Endothelial cell of umbilical vein (primary cell): Measurements from ENCODE around the gene SVIL. TPM values are rescaled to one million over a fixed set of nuclear protein-coding genes. Genes with fewer than 3 reads are reported as not detected.

Experiments used
- BruUV-seq: library from RNA; stranded (reverse); fragments of 400-500 nt; replicated peaks from 2 replicates; lab custom pipeline; 2021; lab: Mats Ljungman, UMichigan
- CTCF ChIA-PET: fragments of 300-600, 350-600 bp; sonication (Branson Sonifier 250); formaldehyde crosslinking; loops from one replicate; lab custom pipeline; 2021; ENCODE audit warnings: antibody characterized with exemption, inconsistent platforms; lab: Charles Lee
- POLR2A ChIA-PET: fragments of 300-600, 350-600 bp; sonication (Branson Sonifier 250); formaldehyde crosslinking; loops from one replicate; lab custom pipeline; 2021; ENCODE audit warnings: antibody characterized with exemption, inconsistent platforms; lab: Charles Lee
- DNase-seq: peaks from one replicate; pipeline ENCODE4 v3.0.0-alpha.2; 2011; ENCODE audit warnings: low read depth, low spot score
- FAIRE-seq: peaks from 2 replicates; lab custom pipeline; 2011; peaks lifted over from hg19 to GRCh38; lab: Jason Lieb, UNC
- H2AFZ ChIP-seq: 2 replicates; pipeline ENCODE4 v1.6.0; 2012; ENCODE audit warnings: low read depth, low read length, control low read depth, inconsistent platforms
- H3K27ac ChIP-seq: 2 replicates; pipeline ENCODE4 v1.5.1; 2011; ENCODE audit warnings: low read depth, mild to moderate bottlenecking, control low read depth, low read length, moderate library complexity; ENCODE audit not compliant: insufficient read depth
- H3K27me3 ChIP-seq, 2 experiments: 2 replicates each; pipeline versions ENCODE4 v1.6.0 to v1.6.1; 2011; ENCODE audit warnings: low read length in 2 of 2, mixed read lengths in 1 of 2; ENCODE audit not compliant: control insufficient read depth in 2 of 2, insufficient read depth in 2 of 2
- H3K36me3 ChIP-seq, 2 experiments: 2 replicates in 1 of 2; 3 replicates in 1 of 2; pipeline ENCODE4 v1.5.1; 2011; ENCODE audit warnings: low read length in 2 of 2, mild to moderate bottlenecking in 1 of 2, moderate library complexity in 1 of 2; ENCODE audit not compliant: control insufficient read depth in 2 of 2, insufficient read depth in 2 of 2; ENCODE audit errors: extremely low read depth in 1 of 2
- H3K4me1 ChIP-seq: 3 replicates; pipeline ENCODE4 v1.5.1; 2011; ENCODE audit warnings: mild to moderate bottlenecking, low read length; ENCODE audit not compliant: control insufficient read depth, insufficient read depth; ENCODE audit errors: extremely low read depth
- H3K4me2 ChIP-seq: 2 replicates; pipeline ENCODE4 v1.6.1; 2011; ENCODE audit warnings: low read length, control low read depth, mixed read lengths; ENCODE audit not compliant: insufficient read depth
- H3K4me3 ChIP-seq, 3 experiments: fragments of 200-600 bp in 1 of 3; sonication (generic), shearing (Covaris generic) in 1 of 3; replicated peaks in 1 of 3; 2 replicates each; pipeline ENCODE4 v1.5.1; 2011 to 2016; ENCODE audit warnings: control low read depth in 3 of 3, low read length in 3 of 3, mild to moderate bottlenecking in 2 of 3, inconsistent platforms in 1 of 3, low read depth in 1 of 3, moderate library complexity in 1 of 3; ENCODE audit not compliant: insufficient read depth in 1 of 3
- H3K79me2 ChIP-seq: 2 replicates; pipeline ENCODE4 v1.6.0; 2012; ENCODE audit warnings: low read length, inconsistent platforms; ENCODE audit not compliant: control insufficient read depth, insufficient read depth
- H3K9ac ChIP-seq: replicated peaks from 2 replicates; pipeline ENCODE3; 2011; ENCODE audit warnings: low read length, control low read depth; ENCODE audit not compliant: insufficient read depth; ENCODE audit errors: extremely low read depth
- H3K9me1 ChIP-seq: replicated peaks from 3 replicates; pipeline ENCODE4 v1.6.0; 2011; ENCODE audit warnings: mild to moderate bottlenecking, low read length; ENCODE audit not compliant: control insufficient read depth, insufficient read depth; ENCODE audit errors: extremely low read depth
- H3K9me3 ChIP-seq: replicated peaks from 2 replicates; pipeline ENCODE4 v1.5.1; 2012; ENCODE audit warnings: low read length, inconsistent platforms; ENCODE audit not compliant: control insufficient read depth, insufficient read depth
- H4K20me1 ChIP-seq: replicated peaks from 2 replicates; pipeline ENCODE3; 2011; ENCODE audit warnings: mild to moderate bottlenecking, low read length; ENCODE audit not compliant: control insufficient read depth, insufficient read depth; ENCODE audit errors: extremely low read depth
- CTCF ChIP-seq, 2 donors: IDR thresholded peaks; 1 replicate in 1 of 2; 2 replicates in 1 of 2; pipeline ENCODE4 v1.5.1; 2011; ENCODE audit warnings: low read length in 2 of 2, mild to moderate bottlenecking in 2 of 2, moderate library complexity in 2 of 2, control low read depth in 1 of 2, inconsistent platforms in 1 of 2, low read depth in 1 of 2; ENCODE audit not compliant: insufficient read depth in 1 of 2; ENCODE audit errors: extremely low read depth in 1 of 2
- EZH2 ChIP-seq: IDR thresholded peaks from 2 replicates; pipeline ENCODE4 v1.6.1; 2012; ENCODE audit warnings: borderline replicate concordance, low read depth, mild to moderate bottlenecking, moderate library complexity, low read length, inconsistent platforms; ENCODE audit not compliant: severe bottlenecking
- FOS ChIP-seq: IDR thresholded peaks from 2 replicates; pipeline ENCODE4 v1.6.1; 2011; ENCODE audit warnings: mild to moderate bottlenecking, low read length, moderate library complexity, borderline replicate concordance; ENCODE audit not compliant: insufficient read depth
- GATA2 ChIP-seq: IDR thresholded peaks from 2 replicates; pipeline ENCODE4 v1.7.0; 2011; ENCODE audit warnings: low read depth, mild to moderate bottlenecking, moderate library complexity, mixed read lengths, low read length; ENCODE audit not compliant: insufficient read length, insufficient read depth
- JUN ChIP-seq: IDR thresholded peaks from 2 replicates; pipeline ENCODE4 v1.6.1; 2011; ENCODE audit warnings: borderline replicate concordance, low read depth; ENCODE audit not compliant: insufficient read length, insufficient read depth
- MYC ChIP-seq: IDR thresholded peaks from one replicate; pipeline ENCODE4 v1.6.1; 2011; ENCODE audit warnings: mild to moderate bottlenecking, low read depth, low read length
- POLR2A ChIP-seq: IDR thresholded peaks from 2 replicates; pipeline ENCODE4 v1.6.1; 2012; ENCODE audit warnings: low read depth, mild to moderate bottlenecking, control low read depth, low read length
- POLR2AphosphoS5 ChIP-seq: IDR thresholded peaks from 2 replicates; pipeline ENCODE4 v1.6.1; 2012; ENCODE audit warnings: low read depth, mild to moderate bottlenecking, control low read depth, low read length, moderate library complexity; ENCODE audit not compliant: insufficient read depth
- dilution Hi-C: fragments of 300-500 bp; cut with MboI; formaldehyde crosslinking; loops from one replicate; pipeline ENCODE4 v1.15.0; 2019; ENCODE audit warnings: low sequenced_read_pairs; ENCODE audit not compliant: extremely low pct_ligation_motif_present
- intact Hi-C: fragments of 100-400 bp; cut with micrococcal nuclease; formaldehyde crosslinking; loops from one replicate; pipeline ENCODE4 v1.10.0; 2022
- polyA plus RNA-seq, 4 experiments: library from polyadenylated mRNA; depleted of rRNA in 3 of 4; stranded (reverse) in 3 of 4; unstranded in 1 of 4; fragments of >200 nt; gene quantifications; 2 replicates each; pipeline versions ENCODE4 v1.2.1 to v1.2.3, GENCODE V29; 2011 to 2012; ENCODE audit warnings: missing spikeins in 1 of 4
- total RNA-seq: library from RNA; stranded (reverse); gene quantifications from 2 replicates; pipeline ENCODE4 v1.2.3, GENCODE V29; 2021
- TF ChIP-seq, protein P1 (sequence below): IDR thresholded peaks from 2 replicates; pipeline ENCODE4 v1.6.1; 2011; ENCODE audit not compliant: insufficient read depth, insufficient read length

Gene SVIL
- total and polyA plus RNA-seq, 2 donors (not counting 3 experiments of a cell fraction or from before 2014, with no cell fraction given): 22.6 to 70.7 TPM

- Histone ChIP-seq H2AFZ (no peak overlapping the region), H3K27ac (no peak overlapping the region), H3K9ac (no peak overlapping the region), H3K9me1 (no peaks in the 10 kb centered on the region), H3K79me2 (peaks cover 51% of the 10 kb centered on the region), H3K36me3 (no peaks in the 10 kb centered on the region), H3K4me3 (no peak overlapping the region), H3K4me2 (no peak overlapping the region), H3K9me3 (no peaks in the 10 kb centered on the region), H3K4me1 (no peaks in the 10 kb centered on the region), H4K20me1 (no peaks in the 10 kb centered on the region), H3K27me3 (no peaks in the 10 kb centered on the region)
- intact Hi-C loops: no loop called here
- DNase-seq: no peak
- no peak for FAIRE-seq
- CTCF ChIA-PET: no interaction called here
- no TSS peak for BruUV-seq
- TF ChIP-seq POLR2AphosphoS5 (no peak), CTCF (IDR thresholded peaks at IDR 0.05; ENCODE audit: extremely low read depth in 1 of 2, insufficient read depth in 1 of 2, low read depth in 1 of 2, low read length in 2 of 2) (no peak), MYC (no peak)
- POLR2A ChIA-PET: no interaction called here
- dilution Hi-C loops: no loop called here
These were observed 196.5 kb downstream of the SVIL start for GRCh38 chr10:29438271-29438670.

DNA sequence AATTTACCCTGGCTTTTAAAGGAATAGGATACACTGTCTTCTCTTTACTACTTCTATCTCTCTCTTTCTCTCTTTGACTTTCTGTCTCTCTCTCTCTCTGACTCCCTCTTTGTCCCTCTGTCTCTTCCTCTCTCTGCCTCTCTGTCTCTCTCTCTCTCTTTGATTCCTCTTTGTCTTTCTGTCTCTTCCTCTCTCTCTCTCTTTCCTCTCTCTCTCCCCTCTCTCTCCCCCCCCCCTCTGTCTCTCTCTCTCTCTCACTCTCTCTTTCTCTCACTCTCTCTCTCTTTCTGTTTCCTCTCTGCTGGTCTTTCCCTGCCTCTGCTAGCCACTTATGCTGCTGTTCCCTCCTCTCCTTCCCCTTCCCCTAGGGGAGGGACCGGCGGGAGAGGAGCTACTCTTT is 196.9 kb downstream of the SVIL start:
- BruUV-seq: no TSS peak
- H3K27me3 ChIP-seq: no peaks in the 10 kb centered on the region
- FAIRE-seq (no peak), DNase-seq (no peak)
- no peaks in the 10 kb centered on the region for H3K4me1 ChIP-seq
- no peaks in the 10 kb centered on the region for H3K9me3 ChIP-seq
- no peak overlapping the region for H3K27ac ChIP-seq
- no peak overlapping the region for H2AFZ ChIP-seq
- CTCF ChIA-PET: no interaction called here
- no peak overlapping the region for H3K4me2 ChIP-seq
- H3K9me1 ChIP-seq: no peaks in the 10 kb centered on the region
- POLR2A ChIA-PET: no interaction called here
- dilution Hi-C loops: no loop called here
- no peak overlapping the region for H3K4me3 ChIP-seq
- H3K79me2 ChIP-seq: peaks cover 51% of the 10 kb centered on the region
- H4K20me1 ChIP-seq: no peaks in the 10 kb centered on the region
- no peak for TF ChIP-seq GATA2
- no peak for TF ChIP-seq POLR2A
- no peak for TF ChIP-seq CTCF (IDR thresholded peaks at IDR 0.05; ENCODE audit: extremely low read depth in 1 of 2, insufficient read depth in 1 of 2, low read depth in 1 of 2, low read length in 2 of 2)
- no peak for TF ChIP-seq POLR2AphosphoS5
- TF ChIP-seq MYC: no peak
- no peak for TF ChIP-seq EZH2
- TF ChIP-seq JUN: no peak
- TF ChIP-seq FOS: no peak
- TF ChIP-seq, protein P1, sequence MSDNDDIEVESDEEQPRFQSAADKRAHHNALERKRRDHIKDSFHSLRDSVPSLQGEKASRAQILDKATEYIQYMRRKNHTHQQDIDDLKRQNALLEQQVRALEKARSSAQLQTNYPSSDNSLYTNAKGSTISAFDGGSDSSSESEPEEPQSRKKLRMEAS: no peak
- no peaks in the 10 kb centered on the region for H3K36me3 ChIP-seq
- H3K9ac ChIP-seq: no peak overlapping the region
- intact Hi-C loops: no loop called here
